Osteoblast (primary cell): ENCODE results near the gene ALKBH5. TPM values are rescaled to one million over a fixed set of nuclear protein-coding genes. Genes with fewer than 3 reads are reported as not detected.

Experiments used
- DNase-seq: peaks from one replicate; pipeline ENCODE4 v3.0.0; 2011; ENCODE audit warnings: low spot score, mixed read lengths; ENCODE audit not compliant: insufficient read length; ENCODE audit errors: missing footprints
- H2AFZ ChIP-seq: 2 replicates; pipeline ENCODE4 v1.6.0; 2011; ENCODE audit warnings: mild to moderate bottlenecking, low read length
- H3K27ac ChIP-seq: 2 replicates; pipeline ENCODE4 v1.5.1; 2011; ENCODE audit warnings: mild to moderate bottlenecking, low read depth, low read length, moderate library complexity
- H3K27me3 ChIP-seq: 2 replicates; pipeline ENCODE4 v1.6.0; 2012; ENCODE audit warnings: mild to moderate bottlenecking, control low read depth, inconsistent platforms, low read length, moderate library complexity; ENCODE audit not compliant: insufficient read depth
- H3K36me3 ChIP-seq: 2 replicates; pipeline ENCODE4 v1.5.1; 2011; ENCODE audit warnings: mild to moderate bottlenecking, low read length, control low read depth, moderate library complexity; ENCODE audit not compliant: insufficient read depth
- H3K4me1 ChIP-seq: 2 replicates; pipeline ENCODE4 v1.5.1; 2011; ENCODE audit warnings: mild to moderate bottlenecking, low read length, control low read depth, moderate library complexity; ENCODE audit not compliant: insufficient read depth
- H3K4me2 ChIP-seq: 2 replicates; pipeline ENCODE4 v1.6.0; 2011; ENCODE audit warnings: mild to moderate bottlenecking, low read length; ENCODE audit not compliant: insufficient read depth
- H3K4me3 ChIP-seq: fragments of 200-600 bp; sonication (generic); 3 replicates; pipeline ENCODE4 v1.5.1; 2012; ENCODE audit warnings: mild to moderate bottlenecking, low read length, inconsistent platforms; ENCODE audit not compliant: insufficient read depth
- H3K79me2 ChIP-seq: 2 replicates; pipeline ENCODE4 v1.6.0; 2012; ENCODE audit warnings: mild to moderate bottlenecking, low read length, control low read depth, inconsistent platforms; ENCODE audit not compliant: insufficient read depth
- H3K9me3 ChIP-seq: 2 replicates; pipeline ENCODE4 v1.5.1; 2011; ENCODE audit warnings: low read depth, low read length, control low read depth
- H4K20me1 ChIP-seq: 2 replicates; pipeline ENCODE4 v1.6.0; 2012; ENCODE audit warnings: mild to moderate bottlenecking, low read length, control low read depth; ENCODE audit not compliant: insufficient read depth
- CTCF ChIP-seq: IDR thresholded peaks from 2 replicates; pipeline ENCODE4 v1.5.1; 2011; ENCODE audit warnings: mild to moderate bottlenecking, low read depth, low read length, moderate library complexity; ENCODE audit errors: extremely low read depth
- total RNA-seq: library from RNA; depleted of rRNA; stranded (reverse); fragments of >200 nt; gene quantifications from 2 replicates; pipeline ENCODE4 v1.2.3, GENCODE V29; 2012

ALKBH5 gene
- total RNA-seq, 1 donor = 125 TPM

GRCh38 chr17:18177722-18178121, 5.9 kb upstream of the ALKBH5 start:
- H3K27me3 ChIP-seq = no peaks in the 10 kb centered on the region
- no peaks in the 10 kb centered on the region for H4K20me1 ChIP-seq
- peak; percentile 73 for DNase-seq
- H3K4me1 ChIP-seq = peaks cover 24% of the 10 kb centered on the region
- no peaks in the 10 kb centered on the region for H3K79me2 ChIP-seq
- H3K9me3 ChIP-seq = no peaks in the 10 kb centered on the region
- no peak overlapping the region for H3K27ac ChIP-seq
- H2AFZ ChIP-seq = no peak overlapping the region
- H3K4me3 ChIP-seq = no peak overlapping the region
- TF ChIP-seq CTCF = no peak
- H3K36me3 ChIP-seq = no peaks in the 10 kb centered on the region
- no peak overlapping the region for H3K4me2 ChIP-seq

GRCh38 chr17:18179196-18179595, 4.4 kb upstream of the ALKBH5 start:
- peaks cover 24% of the 10 kb centered on the region for H3K4me1 ChIP-seq
- H3K4me2 ChIP-seq = no peak overlapping the region
- H4K20me1 ChIP-seq = no peaks in the 10 kb centered on the region
- H2AFZ ChIP-seq = no peak overlapping the region
- DNase-seq = no peak
- no peak for TF ChIP-seq CTCF
- no peaks in the 10 kb centered on the region for H3K36me3 ChIP-seq
- H3K9me3 ChIP-seq = no peaks in the 10 kb centered on the region
- no peak overlapping the region for H3K27ac ChIP-seq
- no peak overlapping the region for H3K4me3 ChIP-seq
- H3K79me2 ChIP-seq = peaks cover 5% of the 10 kb centered on the region
- H3K27me3 ChIP-seq = no peaks in the 10 kb centered on the region

GRCh38 chr17:18179804-18180203, 3.8 kb upstream of the ALKBH5 start:
- H3K9me3 ChIP-seq = no peaks in the 10 kb centered on the region
- peaks cover 6% of the 10 kb centered on the region for H4K20me1 ChIP-seq
- no peak overlapping the region for H3K4me3 ChIP-seq
- no peaks in the 10 kb centered on the region for H3K36me3 ChIP-seq
- no peaks in the 10 kb centered on the region for H3K27me3 ChIP-seq
- TF ChIP-seq CTCF = no peak
- no peak overlapping the region for H2AFZ ChIP-seq
- H3K79me2 ChIP-seq = peaks cover 11% of the 10 kb centered on the region
- peaks cover 24% of the 10 kb centered on the region for H3K4me1 ChIP-seq
- H3K27ac ChIP-seq = no peak overlapping the region
- DNase-seq = peak; percentile 61
- H3K4me2 ChIP-seq = no peak overlapping the region

- Histone ChIP-seq H3K9me3 (no peaks in the 10 kb centered on the region), H2AFZ (peak overlapping the region; percentile 50), H3K27ac (peak overlapping the region; percentile 87), H3K4me3 (no peak overlapping the region), H4K20me1 (peaks cover 21% of the 10 kb centered on the region), H3K79me2 (peaks cover 27% of the 10 kb centered on the region), H3K27me3 (no peaks in the 10 kb centered on the region), H3K4me1 (peaks cover 37% of the 10 kb centered on the region), H3K36me3 (no peaks in the 10 kb centered on the region), H3K4me2 (peak overlapping the region; percentile 13)
- no peak for TF ChIP-seq CTCF
- peak; percentile 90 for DNase-seq
These were observed 2.3 kb upstream of the ALKBH5 start for GRCh38 chr17:18181358-18181757.
